Left ventricle myocardium inferior (tissue), 1 donor: ENCODE results near the gene INAVA. TPM values are rescaled to one million over a fixed set of nuclear protein-coding genes. Genes with fewer than 3 reads are reported as not detected.
"Not testable (repeated sequence)": the region's sequence is repeated elsewhere in the genome, so short reads cannot be mapped to it uniquely, and the experiment has no call there.

Experiments used
- DNase-seq: peaks from one replicate; pipeline ENCODE4 v3.0.0-alpha.2; 2020
- H3K27ac ChIP-seq: fragments of 200-600 bp; replicated peaks from 2 replicates; pipeline ENCODE4 v1.8.0; 2021
- H3K27me3 ChIP-seq: fragments of 200-600 bp; 2 replicates; pipeline ENCODE4 v1.8.0; 2021; ENCODE audit warnings: low read depth
- H3K36me3 ChIP-seq: fragments of 200-600 bp; 2 replicates; pipeline ENCODE4 v1.8.0; 2021
- H3K4me1 ChIP-seq: fragments of 200-600 bp; 2 replicates; pipeline ENCODE4 v1.8.0; 2021
- H3K4me3 ChIP-seq: fragments of 200-600 bp; 2 replicates; pipeline ENCODE4 v1.8.0; 2021; ENCODE audit warnings: mild to moderate bottlenecking, moderate library complexity
- H3K9me3 ChIP-seq: fragments of 200-600 bp; replicated peaks from 2 replicates; pipeline ENCODE4 v1.8.0; 2021
- CTCF ChIP-seq: fragments of 200-600 bp; IDR thresholded peaks from 2 replicates; pipeline ENCODE4 v1.8.0; 2021; ENCODE audit warnings: antibody characterized with exemption, mild to moderate bottlenecking, borderline replicate concordance
- intact Hi-C: fragments of 100-400 bp; cut with micrococcal nuclease; formaldehyde crosslinking; loops from one replicate; pipeline ENCODE4 v1.11.0; 2022
- total RNA-seq: library from RNA; stranded (reverse); fragmentation: NEBNext Ultra II Directional; extraction: Animal tissue kit (Norgen Biotek cat#: 25700); gene quantifications from one replicate; pipeline ENCODE4 v1.2.1, GENCODE V29; 2021
- donor health status: DM: no; HTN: yes; CAD: no; lungs with severe emphysema.

The INAVA gene
- total RNA-seq, 1 donor from 2014 or later, result 0.05 TPM

GRCh38 chr1:200934676-200935245, 40.1 kb downstream of the INAVA start:
- H3K36me3 ChIP-seq, result no peaks in the 10 kb centered on the region
- no peak for TF ChIP-seq CTCF
- no peaks in the 10 kb centered on the region for H3K4me1 ChIP-seq
- peaks cover 13% of the 10 kb centered on the region for H3K27me3 ChIP-seq
- no peaks in the 10 kb centered on the region for H3K9me3 ChIP-seq
- intact Hi-C loops, result no loop called here
- H3K4me3 ChIP-seq, result no peak overlapping the region
- DNase-seq, result no peak
- H3K27ac ChIP-seq, result no peak overlapping the region

DNA sequence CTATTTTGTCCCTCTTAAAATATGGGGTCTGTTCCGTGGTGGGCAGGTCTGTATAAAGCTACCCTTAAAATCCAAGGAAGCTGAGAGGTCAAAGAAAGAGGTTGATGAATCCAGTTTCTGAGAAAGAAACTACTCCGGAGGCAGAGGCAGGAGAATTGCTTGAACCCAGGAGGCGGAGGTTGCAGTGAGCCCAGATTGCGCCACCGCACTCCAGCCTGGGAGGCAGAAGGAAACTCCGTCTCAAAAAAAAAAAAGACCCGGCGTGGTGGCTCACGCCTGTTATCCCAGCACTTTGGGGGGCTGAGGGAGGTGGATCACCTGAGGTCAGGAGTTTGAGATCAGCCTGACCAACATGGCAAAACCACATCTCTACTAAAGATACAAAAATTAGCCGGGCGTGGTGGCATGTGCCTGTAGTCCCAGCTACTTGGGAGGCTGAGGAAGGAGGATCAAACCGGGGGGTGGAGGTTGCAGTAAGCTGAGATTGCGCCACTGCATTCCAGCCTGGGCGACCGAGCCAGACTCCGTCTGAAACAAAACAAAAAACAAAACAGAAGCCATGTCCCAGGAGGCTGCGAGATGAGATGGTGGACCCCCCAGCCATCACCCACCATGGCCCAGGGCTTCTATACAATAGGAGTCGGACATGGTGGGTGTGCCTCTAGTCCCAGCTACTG, 40.7 kb downstream of the INAVA start:
- intact Hi-C loops, DNase-seq, H3K27ac ChIP-seq, H3K9me3 ChIP-seq, H3K4me1 ChIP-seq, H3K4me3 ChIP-seq, H3K36me3 ChIP-seq: not testable (repeated sequence)
- peaks cover 13% of the 10 kb centered on the region for H3K27me3 ChIP-seq

DNA sequence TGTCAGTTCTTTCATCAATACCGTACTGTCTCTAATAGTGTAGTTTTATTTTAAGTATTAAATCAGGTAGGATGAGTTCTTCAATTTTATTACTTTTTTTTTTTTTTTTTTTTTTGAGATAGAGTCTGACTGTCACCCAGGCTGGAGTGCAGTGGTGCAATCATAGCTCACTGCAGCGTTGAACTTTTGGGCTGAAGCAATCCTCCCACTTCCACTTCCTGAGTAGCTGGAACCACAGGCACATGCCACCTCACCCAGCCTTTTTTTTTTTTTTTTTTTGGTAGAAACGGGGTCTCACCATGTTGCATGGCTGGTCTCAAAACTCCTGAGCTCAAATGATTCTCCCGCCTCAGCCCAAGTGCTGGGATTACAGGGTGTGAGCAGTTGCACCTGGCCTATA, 44.3 kb downstream of the INAVA start:
- Histone ChIP-seq H3K27ac (no peak overlapping the region), H3K4me1 (no peaks in the 10 kb centered on the region), H3K27me3 (peaks cover 18% of the 10 kb centered on the region), H3K36me3 (no peaks in the 10 kb centered on the region), H3K9me3 (peaks cover 18% of the 10 kb centered on the region), H3K4me3 (no peak overlapping the region)
- TF ChIP-seq CTCF, result no peak
- intact Hi-C loops, result no loop called here
- no peak for DNase-seq

DNA sequence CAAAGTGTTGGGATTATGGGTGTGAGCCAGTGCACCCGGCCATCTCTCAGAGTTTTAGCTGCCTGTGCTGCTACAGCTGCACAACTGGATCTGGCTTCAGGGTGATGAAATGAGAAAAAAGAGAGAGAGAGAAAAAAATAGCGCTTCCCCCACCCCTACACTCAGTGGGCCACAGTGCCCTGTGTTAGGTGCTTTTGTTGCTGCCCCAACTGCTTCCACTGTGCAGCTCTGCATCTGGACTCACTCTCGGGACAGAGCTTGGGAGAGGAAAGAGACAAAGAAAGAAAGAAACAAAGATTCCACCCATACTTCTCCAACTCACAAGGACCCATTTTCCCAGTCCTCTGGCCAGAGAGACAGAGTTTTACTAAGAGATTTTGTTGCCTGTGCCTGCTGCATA, 50.4 kb downstream of the INAVA start:
- H3K9me3 ChIP-seq, result peaks cover 33% of the 10 kb centered on the region

DNA sequence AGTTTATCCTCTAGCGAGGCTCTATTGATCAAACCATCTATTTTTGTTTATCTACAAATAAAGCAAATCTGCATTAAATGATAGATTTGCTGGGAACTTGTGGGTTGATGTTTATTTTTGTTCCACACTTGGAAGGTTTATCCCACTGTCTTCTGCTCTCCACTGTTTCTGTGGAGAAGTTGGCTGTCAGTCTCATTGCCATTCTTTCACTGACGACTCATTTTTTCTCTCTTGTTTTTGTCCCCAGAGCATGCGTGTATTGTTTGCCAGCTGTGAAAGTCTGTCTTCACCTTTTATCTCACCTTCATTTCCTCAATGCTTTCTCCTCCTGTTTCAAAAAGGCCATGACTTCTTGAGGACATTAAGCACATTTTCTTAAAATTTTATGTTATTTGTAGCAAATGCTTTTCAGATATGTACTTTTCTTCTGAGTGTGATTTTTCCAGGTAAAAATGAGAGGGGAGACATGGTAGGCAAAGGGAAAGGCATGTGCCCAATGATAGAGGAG, 52.4 kb downstream of the INAVA start:
- Histone ChIP-seq H3K27ac (no peak overlapping the region), H3K9me3 (peaks cover 15% of the 10 kb centered on the region), H3K4me3 (no peak overlapping the region), H3K4me1 (no peaks in the 10 kb centered on the region), H3K36me3 (no peaks in the 10 kb centered on the region), H3K27me3 (peaks cover 17% of the 10 kb centered on the region)
- DNase-seq, result no peak
- intact Hi-C loops, result no loop called here
- TF ChIP-seq CTCF, result no peak

More for the DNA sequence above, 50.4 kb downstream of the INAVA start:
- Histone ChIP-seq H3K27ac (no peak overlapping the region), H3K4me3 (no peak overlapping the region), H3K27me3 (peaks cover 17% of the 10 kb centered on the region), H3K36me3 (no peaks in the 10 kb centered on the region), H3K4me1 (no peaks in the 10 kb centered on the region)
- TF ChIP-seq CTCF, result no peak
- intact Hi-C loops, result no loop called here
- DNase-seq, result no peak

- Histone ChIP-seq H3K9me3 (peaks cover 15% of the 10 kb centered on the region), H3K4me3 (no peak overlapping the region), H3K4me1 (no peaks in the 10 kb centered on the region), H3K27me3 (peaks cover 5% of the 10 kb centered on the region), H3K36me3 (no peaks in the 10 kb centered on the region), H3K27ac (no peak overlapping the region)
- intact Hi-C loops, result no loop called here
- DNase-seq, result no peak
- no peak for TF ChIP-seq CTCF
These were observed 54.9 kb downstream of the INAVA start for GRCh38 chr1:200949626-200950025.
